ENCODE results near the gene PARP1. TPM values are rescaled to one million over a fixed set of nuclear protein-coding genes. Genes with fewer than 3 reads are reported as not detected.

The PARP1 gene
- total RNA-seq, 5 donors from 2014 or later (not counting 1 experiment from before 2014, with no cell fraction given): 79.1 to 133 (median 105) TPM

- ATAC-seq (replicated peaks in 1 of 4) (no peak), DNase-seq (no peak)
- Histone ChIP-seq H3K4me1 (ENCODE audit: control insufficient read depth in 1 of 2, extremely low read depth in 1 of 2, insufficient read depth in 2 of 2, low read length in 2 of 2) (peaks cover 0 to 12% of the 10 kb centered on the region in 2 experiments), H3K27ac (ENCODE audit: low read length) (no peak overlapping the region), H3K36me3 (ENCODE audit: control insufficient read depth in 2 of 2, extremely low read depth in 1 of 2, insufficient read depth in 1 of 2, low read length in 1 of 2) (no peaks in the 10 kb centered on the region), H3K27me3 (replicated peaks in 1 of 2; ENCODE audit: control insufficient read depth in 2 of 2, extremely low read depth in 1 of 2, insufficient read depth in 2 of 2, low read length in 1 of 2) (no peaks in the 10 kb centered on the region), H3K9me3 (no peaks in the 10 kb centered on the region), H3K4me3 (ENCODE audit: control insufficient read depth in 1 of 2, extremely low read depth in 1 of 2, low read length in 1 of 2) (no peak overlapping the region)
- no peaks in the 10 kb centered on the region for H3K36me3 Mint-ChIP-seq
- no peaks in the 10 kb centered on the region for H3K9me3 Mint-ChIP-seq
- POLR2A ChIA-PET: interaction anchor here in 1 of 2 donors (0.6 kb wide), 1 partner anchor 1790 kb away, joined by 5 read pairs; no protein-coding TSS in a partner anchor
- H3K4me3 Mint-ChIP-seq: no peak overlapping the region
- peaks cover 6 to 15% (median 10%) of the 10 kb centered on the region in 3 donors for H3K4me1 Mint-ChIP-seq
- WGBS (ENCODE audit: insufficient coverage): 78% methylated on average over 3 of the region's 5 CpGs
- no peaks in the 10 kb centered on the region for H3K27me3 Mint-ChIP-seq
- H3K27ac Mint-ChIP-seq: no peak overlapping the region
- CTCF ChIA-PET: interaction anchor here in 1 of 2 donors (0.6 to 1.2 kb wide), 2 partner anchors 10 to 646 kb away, joined by 3 to 4 read pairs; no protein-coding TSS in a partner anchor
These were observed 3.7 kb upstream of the PARP1 start for GRCh38 chr1:226411619-226412018.

GRCh38 chr1:226410958-226411357, 3.1 kb upstream of the PARP1 start:
- Mint-ChIP-seq H3K9me3 (no peaks in the 10 kb centered on the region), H3K27me3 (no peaks in the 10 kb centered on the region), H3K4me3 (no peak overlapping the region), H3K36me3 (no peaks in the 10 kb centered on the region), H3K27ac (peak overlapping the region in 1 of 2 donors; percentile 7), H3K4me1 (peaks cover 13 to 21% (median 17%) of the 10 kb centered on the region in 3 donors)
- 80% methylated on average over 1 of the region's 2 CpGs for WGBS (ENCODE audit: insufficient coverage)
- ChIA-PET POLR2A (no interaction called here), CTCF (interaction anchor here in 1 of 2 donors (1.2 kb wide), 1 partner anchor 9 kb away, joined by 3 read pairs; no protein-coding TSS in a partner anchor)
- no peaks in the 10 kb centered on the region for H3K27me3 ChIP-seq (replicated peaks in 1 of 2; ENCODE audit: control insufficient read depth in 2 of 2, extremely low read depth in 1 of 2, insufficient read depth in 2 of 2, low read length in 1 of 2)
- H3K27ac ChIP-seq (ENCODE audit: low read length): no peak overlapping the region
- no peak for ATAC-seq (replicated peaks in 1 of 4)
- H3K4me3 ChIP-seq (ENCODE audit: control insufficient read depth in 1 of 2, extremely low read depth in 1 of 2, low read length in 1 of 2): no peak overlapping the region
- DNase-seq: no peak
- H3K9me3 ChIP-seq: no peaks in the 10 kb centered on the region
- peaks cover 4 to 17% of the 10 kb centered on the region in 2 experiments for H3K4me1 ChIP-seq (ENCODE audit: control insufficient read depth in 1 of 2, extremely low read depth in 1 of 2, insufficient read depth in 2 of 2, low read length in 2 of 2)
- no peaks in the 10 kb centered on the region for H3K36me3 ChIP-seq (ENCODE audit: control insufficient read depth in 2 of 2, extremely low read depth in 1 of 2, insufficient read depth in 1 of 2, low read length in 1 of 2)

GRCh38 chr1:226409392-226409791, 1.5 kb upstream of the PARP1 start:
- 90% methylated on average over 4 of the region's 4 CpGs for WGBS (ENCODE audit: insufficient coverage)
- H3K27ac ChIP-seq (ENCODE audit: low read length): no peak overlapping the region
- Mint-ChIP-seq H3K27ac (no peak overlapping the region), H3K27me3 (no peaks in the 10 kb centered on the region), H3K4me3 (no peak overlapping the region), H3K4me1 (peaks cover 29 to 37% (median 32%) of the 10 kb centered on the region in 3 donors), H3K9me3 (no peaks in the 10 kb centered on the region), H3K36me3 (no peaks in the 10 kb centered on the region)
- H3K9me3 ChIP-seq: no peaks in the 10 kb centered on the region
- peaks cover 5 to 32% of the 10 kb centered on the region in 2 experiments for H3K4me1 ChIP-seq (ENCODE audit: control insufficient read depth in 1 of 2, extremely low read depth in 1 of 2, insufficient read depth in 2 of 2, low read length in 2 of 2)
- CTCF ChIA-PET: interaction anchor here (0.6 to 4.0 kb wide), 6 partner anchors 16 to 909 kb away, joined by 3 to 40 read pairs (median 3); no protein-coding TSS in a partner anchor
- no peaks in the 10 kb centered on the region for H3K36me3 ChIP-seq (ENCODE audit: control insufficient read depth in 2 of 2, extremely low read depth in 1 of 2, insufficient read depth in 1 of 2, low read length in 1 of 2)
- H3K27me3 ChIP-seq (replicated peaks in 1 of 2; ENCODE audit: control insufficient read depth in 2 of 2, extremely low read depth in 1 of 2, insufficient read depth in 2 of 2, low read length in 1 of 2): no peaks in the 10 kb centered on the region
- DNase-seq (no peak), ATAC-seq (replicated peaks in 1 of 4) (no peak)
- POLR2A ChIA-PET: no interaction called here
- H3K4me3 ChIP-seq (ENCODE audit: control insufficient read depth in 1 of 2, extremely low read depth in 1 of 2, low read length in 1 of 2): no peak overlapping the region

- Histone ChIP-seq H3K4me1 (ENCODE audit: control insufficient read depth in 1 of 2, extremely low read depth in 1 of 2, insufficient read depth in 2 of 2, low read length in 2 of 2) (peaks cover 10 to 39% of the 10 kb centered on the region in 2 experiments), H3K9me3 (no peaks in the 10 kb centered on the region), H3K27ac (ENCODE audit: low read length) (peak overlapping the region; percentile 67), H3K4me3 (ENCODE audit: control insufficient read depth in 1 of 2, extremely low read depth in 1 of 2, low read length in 1 of 2) (peak overlapping the region in 1 of 2 donors; percentile 78), H3K27me3 (replicated peaks in 1 of 2; ENCODE audit: control insufficient read depth in 2 of 2, extremely low read depth in 1 of 2, insufficient read depth in 2 of 2, low read length in 1 of 2) (no peaks in the 10 kb centered on the region), H3K36me3 (ENCODE audit: control insufficient read depth in 2 of 2, extremely low read depth in 1 of 2, insufficient read depth in 1 of 2, low read length in 1 of 2) (no peaks in the 10 kb centered on the region)
- H3K36me3 Mint-ChIP-seq: no peaks in the 10 kb centered on the region
- DNase-seq (peak in 1 of 35 experiments; percentile 18), ATAC-seq (replicated peaks in 1 of 4) (no peak)
- H3K4me1 Mint-ChIP-seq: peaks cover 37 to 45% (median 41%) of the 10 kb centered on the region in 3 donors
- ChIA-PET POLR2A (interaction anchor here (0.6 to 1.0 kb wide), 4 partner anchors 11 to 35 kb away, joined by 3 to 4 read pairs (median 4); no protein-coding TSS in a partner anchor), CTCF (interaction anchor here (0.5 to 4.0 kb wide), 22 partner anchors 9 to 981 kb away, joined by 3 to 40 read pairs (median 4); partner anchors contain the start of genes COQ8A (in 1 of the 2), LBR (in 1 of the 2) and LIN9 (in 1 of the 2))
- H3K27me3 Mint-ChIP-seq: no peaks in the 10 kb centered on the region
- H3K9me3 Mint-ChIP-seq: no peaks in the 10 kb centered on the region
- WGBS (ENCODE audit: insufficient coverage): 83% methylated on average over 6 of the region's 25 CpGs
- peak overlapping the region; percentile 79 to 87 for H3K27ac Mint-ChIP-seq
- H3K4me3 Mint-ChIP-seq: peak overlapping the region; percentile 87 to 93 (median 89)
These were observed 642 bp upstream of the PARP1 start for GRCh38 chr1:226408285-226409184.

GRCh38 chr1:226407199-226407496, 745 bp downstream of the PARP1 start:
- Histone ChIP-seq H3K9me3 (no peaks in the 10 kb centered on the region), H3K4me1 (ENCODE audit: control insufficient read depth in 1 of 2, extremely low read depth in 1 of 2, insufficient read depth in 2 of 2, low read length in 2 of 2) (peaks cover 10 to 51% of the 10 kb centered on the region in 2 experiments), H3K27me3 (replicated peaks in 1 of 2; ENCODE audit: control insufficient read depth in 2 of 2, extremely low read depth in 1 of 2, insufficient read depth in 2 of 2, low read length in 1 of 2) (no peaks in the 10 kb centered on the region), H3K4me3 (ENCODE audit: control insufficient read depth in 1 of 2, extremely low read depth in 1 of 2, low read length in 1 of 2) (peak overlapping the region; percentile 73 to 78), H3K36me3 (ENCODE audit: control insufficient read depth in 2 of 2, extremely low read depth in 1 of 2, insufficient read depth in 1 of 2, low read length in 1 of 2) (peaks cover 0 to 7% of the 10 kb centered on the region in 2 donors), H3K27ac (ENCODE audit: low read length) (peak overlapping the region; percentile 60)
- ATAC-seq (replicated peaks in 1 of 4): peak in 3 of 4 experiments; percentile 7 to 23 (median 11)
- H3K4me3 Mint-ChIP-seq: peak overlapping the region; percentile 87 to 93 (median 89)
- H3K27me3 Mint-ChIP-seq: no peaks in the 10 kb centered on the region
- no peak for DNase-seq
- no CpG with 5 or more reads among the region's 4 CpGs for WGBS (ENCODE audit: insufficient coverage)
- peaks cover 49 to 53% (median 53%) of the 10 kb centered on the region in 3 donors for H3K4me1 Mint-ChIP-seq
- H3K36me3 Mint-ChIP-seq: peaks cover 6% of the 10 kb centered on the region
- no peaks in the 10 kb centered on the region for H3K9me3 Mint-ChIP-seq
- H3K27ac Mint-ChIP-seq: peak overlapping the region; percentile 74 to 83
- POLR2A ChIA-PET: interaction anchor here in 1 of 2 donors (0.6 kb wide), 1 partner anchor 408 kb away, joined by 4 read pairs; the partner anchor contains the start of gene SDE2
- CTCF ChIA-PET: interaction anchor here (0.5 to 4.0 kb wide), 7 partner anchors 10 to 344 kb away, joined by 3 to 40 read pairs (median 5); partner anchors contain the start of gene LIN9 (in 1 of the 2)

GRCh38 chr1:226406401-226406881, 1.5 kb downstream of the PARP1 start:
- DNase-seq: peak in 1 of 35 experiments; percentile 51
- ChIA-PET POLR2A (no interaction called here), CTCF (interaction anchor here in 1 of 2 donors (0.8 to 4.0 kb wide), 4 partner anchors 16 to 101 kb away, joined by 3 to 40 read pairs (median 12); no protein-coding TSS in a partner anchor)
- no peaks in the 10 kb centered on the region for H3K9me3 ChIP-seq
- peak overlapping the region; percentile 73 to 78 for H3K4me3 ChIP-seq (ENCODE audit: control insufficient read depth in 1 of 2, extremely low read depth in 1 of 2, low read length in 1 of 2)
- H3K36me3 ChIP-seq (ENCODE audit: control insufficient read depth in 2 of 2, extremely low read depth in 1 of 2, insufficient read depth in 1 of 2, low read length in 1 of 2): peaks cover 0 to 14% of the 10 kb centered on the region in 2 donors
- Mint-ChIP-seq H3K9me3 (no peaks in the 10 kb centered on the region), H3K27ac (peak overlapping the region; percentile 74 to 83), H3K4me3 (peak overlapping the region; percentile 87 to 93 (median 89)), H3K4me1 (peaks cover 53 to 58% (median 54%) of the 10 kb centered on the region in 3 donors), H3K27me3 (no peaks in the 10 kb centered on the region), H3K36me3 (peaks cover 11% of the 10 kb centered on the region)
- H3K4me1 ChIP-seq (ENCODE audit: control insufficient read depth in 1 of 2, extremely low read depth in 1 of 2, insufficient read depth in 2 of 2, low read length in 2 of 2): peaks cover 10 to 51% of the 10 kb centered on the region in 2 experiments
- peak overlapping the region; percentile 60 for H3K27ac ChIP-seq (ENCODE audit: low read length)
- WGBS (ENCODE audit: insufficient coverage): 3% methylated on average over 6 of the region's 10 CpGs
- H3K27me3 ChIP-seq (replicated peaks in 1 of 2; ENCODE audit: control insufficient read depth in 2 of 2, extremely low read depth in 1 of 2, insufficient read depth in 2 of 2, low read length in 1 of 2): no peaks in the 10 kb centered on the region
- ATAC-seq (replicated peaks in 1 of 4): no peak

All from T-cell (primary cell).